ENCODE results near the gene ELMO2.

The ELMO2 gene

GRCh38 chr20:46354920-46355654, 51.3 kb downstream of the ELMO2 start:
- DNase-seq (ENCODE audit: low read depth in 1 of 2, low spot score in 1 of 2), result no peak
- no peak for TF ChIP-seq GABPA (IDR thresholded peaks at IDR 0.05; ENCODE audit: low read depth)
- TF ChIP-seq POLR2AphosphoS5 (IDR thresholded peaks at IDR 0.05; ENCODE audit: low read depth), result peak; percentile 30; the same call in 1 of the 2 replicates
- Histone ChIP-seq H3K27me3 (ENCODE audit: insufficient read depth, poor library complexity, severe bottlenecking) (no peaks in the 10 kb centered on the region), H3K27ac (replicated peaks) (no peak overlapping the region), H3K4me3 (replicated peaks; ENCODE audit: insufficient read depth, low read length) (no peak overlapping the region)

DNA sequence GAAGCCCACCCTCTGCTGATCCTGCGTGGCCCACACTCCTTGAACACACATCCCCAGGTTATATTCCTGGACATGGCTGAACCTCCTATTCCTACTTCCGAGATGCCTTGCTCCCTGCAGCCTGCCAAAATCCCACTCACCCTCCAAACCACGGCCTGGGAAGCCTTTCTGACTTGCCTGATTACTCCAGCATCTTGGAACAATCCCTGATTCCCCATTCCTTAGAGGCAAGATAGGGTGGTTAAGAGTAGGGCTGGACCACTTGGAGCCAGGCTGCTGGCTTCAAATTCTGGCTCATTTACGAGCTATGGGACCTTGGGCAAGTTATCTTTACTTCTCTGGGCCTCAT, 52.2 kb downstream of the ELMO2 start:
- DNase-seq (ENCODE audit: low read depth in 1 of 2, low spot score in 1 of 2), result no peak
- Histone ChIP-seq H3K27me3 (ENCODE audit: insufficient read depth, poor library complexity, severe bottlenecking) (no peaks in the 10 kb centered on the region), H3K4me3 (replicated peaks; ENCODE audit: insufficient read depth, low read length) (no peak overlapping the region), H3K27ac (replicated peaks) (no peak overlapping the region)
- TF ChIP-seq POLR2AphosphoS5 (IDR thresholded peaks at IDR 0.05; ENCODE audit: low read depth) (no peak), CTCF (IDR thresholded peaks at IDR 0.05; ENCODE audit: insufficient read depth, low read length) (no peak), SPI1 (IDR thresholded peaks at IDR 0.05; ENCODE audit: borderline replicate concordance, low read depth) (no peak), GABPA (IDR thresholded peaks at IDR 0.05; ENCODE audit: low read depth) (no peak)
- TF ChIP-seq, protein P1, sequence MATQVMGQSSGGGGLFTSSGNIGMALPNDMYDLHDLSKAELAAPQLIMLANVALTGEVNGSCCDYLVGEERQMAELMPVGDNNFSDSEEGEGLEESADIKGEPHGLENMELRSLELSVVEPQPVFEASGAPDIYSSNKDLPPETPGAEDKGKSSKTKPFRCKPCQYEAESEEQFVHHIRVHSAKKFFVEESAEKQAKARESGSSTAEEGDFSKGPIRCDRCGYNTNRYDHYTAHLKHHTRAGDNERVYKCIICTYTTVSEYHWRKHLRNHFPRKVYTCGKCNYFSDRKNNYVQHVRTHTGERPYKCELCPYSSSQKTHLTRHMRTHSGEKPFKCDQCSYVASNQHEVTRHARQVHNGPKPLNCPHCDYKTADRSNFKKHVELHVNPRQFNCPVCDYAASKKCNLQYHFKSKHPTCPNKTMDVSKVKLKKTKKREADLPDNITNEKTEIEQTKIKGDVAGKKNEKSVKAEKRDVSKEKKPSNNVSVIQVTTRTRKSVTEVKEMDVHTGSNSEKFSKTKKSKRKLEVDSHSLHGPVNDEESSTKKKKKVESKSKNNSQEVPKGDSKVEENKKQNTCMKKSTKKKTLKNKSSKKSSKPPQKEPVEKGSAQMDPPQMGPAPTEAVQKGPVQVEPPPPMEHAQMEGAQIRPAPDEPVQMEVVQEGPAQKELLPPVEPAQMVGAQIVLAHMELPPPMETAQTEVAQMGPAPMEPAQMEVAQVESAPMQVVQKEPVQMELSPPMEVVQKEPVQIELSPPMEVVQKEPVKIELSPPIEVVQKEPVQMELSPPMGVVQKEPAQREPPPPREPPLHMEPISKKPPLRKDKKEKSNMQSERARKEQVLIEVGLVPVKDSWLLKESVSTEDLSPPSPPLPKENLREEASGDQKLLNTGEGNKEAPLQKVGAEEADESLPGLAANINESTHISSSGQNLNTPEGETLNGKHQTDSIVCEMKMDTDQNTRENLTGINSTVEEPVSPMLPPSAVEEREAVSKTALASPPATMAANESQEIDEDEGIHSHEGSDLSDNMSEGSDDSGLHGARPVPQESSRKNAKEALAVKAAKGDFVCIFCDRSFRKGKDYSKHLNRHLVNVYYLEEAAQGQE (IDR thresholded peaks at IDR 0.05; ENCODE audit: insufficient replicate concordance, low read depth), result no peak

GRCh38 chr20:46353500-46354206, 52.8 kb downstream of the ELMO2 start:
- H3K27me3 ChIP-seq (ENCODE audit: insufficient read depth, poor library complexity, severe bottlenecking), result no peaks in the 10 kb centered on the region
- no peak for DNase-seq (ENCODE audit: low read depth in 1 of 2, low spot score in 1 of 2)
- no peak overlapping the region for H3K27ac ChIP-seq (replicated peaks)
- TF ChIP-seq, protein P1 (IDR thresholded peaks at IDR 0.05; ENCODE audit: insufficient replicate concordance, low read depth), result no peak
- no peak for TF ChIP-seq SPI1 (IDR thresholded peaks at IDR 0.05; ENCODE audit: borderline replicate concordance, low read depth)
- no peak for TF ChIP-seq POLR2AphosphoS5 (IDR thresholded peaks at IDR 0.05; ENCODE audit: low read depth)
- no peak for TF ChIP-seq CTCF (IDR thresholded peaks at IDR 0.05; ENCODE audit: insufficient read depth, low read length)
- no peak for TF ChIP-seq GABPA (IDR thresholded peaks at IDR 0.05; ENCODE audit: low read depth)
- no peak overlapping the region for H3K4me3 ChIP-seq (replicated peaks; ENCODE audit: insufficient read depth, low read length)

GRCh38 chr20:46352370-46352938, 54.0 kb downstream of the ELMO2 start:
- TF ChIP-seq, protein P1 (IDR thresholded peaks at IDR 0.05; ENCODE audit: insufficient replicate concordance, low read depth), result no peak
- TF ChIP-seq POLR2AphosphoS5 (IDR thresholded peaks at IDR 0.05; ENCODE audit: low read depth), result 0 out of 2 replicates have a peak, but pooled peaks have one; percentile 19
- Histone ChIP-seq H3K27me3 (ENCODE audit: insufficient read depth, poor library complexity, severe bottlenecking) (no peaks in the 10 kb centered on the region), H3K27ac (replicated peaks) (no peak overlapping the region), H3K4me3 (replicated peaks; ENCODE audit: insufficient read depth, low read length) (no peak overlapping the region)
- DNase-seq (ENCODE audit: low read depth in 1 of 2, low spot score in 1 of 2), result no peak
